Right lobe of liver (tissue), 6 donors: Measurements from ENCODE around the gene ARHGEF40. TPM values are rescaled to one million over a fixed set of nuclear protein-coding genes. Genes with fewer than 3 reads are reported as not detected.

Experiments used
- ATAC-seq, 4 donors: fragments of 200-7000 bp; cut with Tn5 transposase; one replicate each; pipeline ENCODE4 v1.9.1; 2020; ENCODE audit warnings: mild to moderate bottlenecking in 4 of 4, moderate library complexity in 4 of 4
- DNase-seq, 3 donors: peaks; one replicate each; pipeline ENCODE4 v3.0.0-alpha.2; 2020
- H3K27ac ChIP-seq, 3 donors: fragments of 200-600 bp; one replicate each; pipeline ENCODE4 v1.8.0; 2022
- H3K27me3 ChIP-seq, 2 donors: fragments of 200-600 bp; one replicate each; pipeline ENCODE4 v1.8.0; 2022
- H3K36me3 ChIP-seq, 4 donors: fragments of 200-600 bp; sonication (generic) in 1 of 4; one replicate each; pipeline versions ENCODE4 v1.5.1 to v1.8.0; 2017 to 2022; ENCODE audit warnings: control low read depth in 1 of 4
- H3K4me1 ChIP-seq, 4 donors: fragments of 200-600 bp; sonication (generic) in 1 of 4; one replicate each; pipeline versions ENCODE4 v1.5.1 to v1.8.0; 2017 to 2022; ENCODE audit warnings: control low read depth in 1 of 4
- H3K4me3 ChIP-seq, 3 donors: fragments of 200-600 bp; one replicate each; pipeline ENCODE4 v1.8.0; 2022
- H3K9me3 ChIP-seq, 4 donors: fragments of 200-600 bp; sonication (generic) in 1 of 4; one replicate each; pipeline versions ENCODE4 v1.5.1 to v1.8.0; 2017 to 2022; ENCODE audit warnings: control low read depth in 1 of 4
- CTCF ChIP-seq, 4 donors: fragments of 200-600 bp in 3 of 4; fragments of 450-650 bp in 1 of 4; IDR thresholded peaks; one replicate each; pipeline versions ENCODE4 v1.5.1 to v1.8.0; 2016 to 2022; ENCODE audit warnings: antibody characterized with exemption in 4 of 4, mild to moderate bottlenecking in 2 of 4
- POLR2A ChIP-seq: fragments of 450-650 bp; IDR thresholded peaks from one replicate; pipeline ENCODE4 v1.6.1; 2017; ENCODE audit warnings: antibody characterized with exemption, mild to moderate bottlenecking
- WGBS: methylation state at CpG from one replicate; pipeline ENCODE4 v1.1.6; 2018; ENCODE audit warnings: low coverage, low lambda C conversion rate; ENCODE audit not compliant: insufficient coverage; ENCODE audit errors: missing lambda C conversion rate; 5-methylcytosine and 5-hydroxymethylcytosine counted together
- intact Hi-C, 2 donors: fragments of 100-400 bp; cut with DNase I; formaldehyde crosslinking; loops; one replicate each; pipeline versions ENCODE4 v1.11.2 to v1.14.1; 2022
- total RNA-seq, 6 experiments: library from RNA; depleted of rRNA in 2 of 6; stranded (reverse); fragments of >200 nt in 2 of 6; fragmentation: NEBNext Ultra II Directional in 3 of 6; extraction: Animal tissue kit (Norgen Biotek cat#: 25700) in 3 of 6; gene quantifications; one replicate each; pipeline versions ENCODE4 v1.1.0 to v1.2.4, GENCODE V29; 2016 to 2023
- donor health status: DM: no; HTN: yes; CAD: no.
- donor health status: DM: no; HTN: no; CAD: no.
- donor health status: DM: no; HTN: no; CAD: no.
- donor health status: DM: no; HTN: yes; CAD: no.
- donor health status: DM: no; HTN: yes; CAD: no.

Gene ARHGEF40
- total RNA-seq, 6 experiments from 2014 or later = 17.1 to 35.8 (median 25.1) TPM

DNA sequence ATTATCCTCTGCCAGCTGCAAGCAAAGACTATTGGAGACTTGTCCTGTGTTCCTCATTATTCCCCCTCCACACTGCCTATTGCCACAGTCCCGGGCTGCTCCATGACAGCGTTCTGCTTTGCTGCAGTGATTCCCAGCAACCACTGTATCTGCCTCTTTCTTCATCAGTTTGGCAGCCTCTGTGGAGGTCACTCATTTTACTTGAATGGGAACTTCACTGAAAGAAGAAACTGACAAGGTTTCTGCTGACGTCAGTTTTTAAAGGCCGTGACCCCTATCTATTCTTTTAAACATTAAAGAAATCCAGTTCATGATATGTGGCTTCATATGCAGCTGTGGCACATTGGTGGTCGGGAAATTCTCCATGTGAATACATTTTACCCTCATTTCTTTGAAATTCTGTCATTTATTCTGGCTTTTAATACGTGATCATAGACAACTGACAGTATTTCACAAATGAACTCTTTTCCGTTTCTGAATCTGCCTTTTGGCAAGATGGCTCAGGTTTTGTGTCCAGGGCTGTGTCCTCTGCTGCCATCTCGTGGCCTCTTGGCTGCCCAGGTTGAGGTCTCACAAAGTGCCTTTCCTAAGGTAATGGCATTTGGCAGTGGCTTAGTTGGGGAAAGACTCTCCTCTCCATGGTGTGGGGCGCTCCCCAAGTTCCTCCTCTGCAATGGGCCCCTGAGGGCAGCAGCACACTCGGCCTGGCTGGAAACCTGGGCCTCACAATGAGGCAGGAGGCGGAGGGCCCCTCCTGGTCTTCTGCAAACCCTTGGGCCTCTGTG, 36.6 kb downstream of the ARHGEF40 start:
- ATAC-seq (peak; percentile 50 to 63 (median 58)), DNase-seq (peak; percentile 85 to 89 (median 89))
- peaks cover 0 to 43% (median 24%) of the 10 kb centered on the region in 4 donors for H3K4me1 ChIP-seq
- intact Hi-C loops = no loop called here
- H3K9me3 ChIP-seq = no peaks in the 10 kb centered on the region
- WGBS = 12% methylated on average over 10 of the region's 11 CpGs
- H3K36me3 ChIP-seq = no peaks in the 10 kb centered on the region
- H3K27me3 ChIP-seq = no peaks in the 10 kb centered on the region
- TF ChIP-seq CTCF (IDR thresholded peaks at IDR 0.05) (peak; percentile 84 to 96 (median 94)), POLR2A (no peak)
- H3K4me3 ChIP-seq = peak overlapping the region; percentile 1 to 11 (median 6)
- peak overlapping the region; percentile 7 to 99 (median 54) for H3K27ac ChIP-seq

DNA sequence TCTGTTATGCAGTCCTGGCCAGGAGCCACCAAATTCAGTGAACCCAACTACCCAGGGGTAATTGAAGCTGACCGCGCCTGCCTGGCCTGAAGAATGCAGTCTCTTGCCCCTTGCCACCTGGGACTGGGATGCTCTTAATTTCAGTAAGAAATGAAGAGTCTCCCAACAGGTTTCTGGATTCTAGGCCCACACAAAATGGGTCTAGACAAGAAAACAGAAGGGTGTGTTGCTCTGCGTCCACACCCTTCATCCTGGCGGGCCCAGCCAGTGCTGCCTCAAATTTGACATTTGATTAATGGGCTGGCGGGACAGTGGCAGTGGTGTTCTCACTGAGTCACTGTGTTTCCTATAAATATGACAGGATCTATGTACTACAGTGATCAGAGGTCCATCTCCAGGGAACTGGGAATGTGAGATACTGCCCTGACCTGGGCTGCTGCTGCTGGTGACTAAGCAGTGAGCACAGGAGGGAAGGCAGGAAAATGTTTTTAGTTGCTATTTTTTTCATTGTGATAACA, 37.2 kb downstream of the ARHGEF40 start:
- intact Hi-C loops = no loop called here
- ATAC-seq (peak; percentile 2 to 20 (median 8)), DNase-seq (peak in 2 of 3 donors; percentile 55 to 83)
- TF ChIP-seq POLR2A (no peak), CTCF (IDR thresholded peaks at IDR 0.05) (no peak)
- H3K27me3 ChIP-seq = no peaks in the 10 kb centered on the region
- no peaks in the 10 kb centered on the region for H3K9me3 ChIP-seq
- peak overlapping the region in 1 of 3 donors; percentile 99 for H3K27ac ChIP-seq
- peaks cover 0 to 41% (median 24%) of the 10 kb centered on the region in 4 donors for H3K4me1 ChIP-seq
- H3K4me3 ChIP-seq = no peak overlapping the region
- 13% methylated on average over 3 of the region's 5 CpGs for WGBS
- H3K36me3 ChIP-seq = no peaks in the 10 kb centered on the region

GRCh38 chr14:21108791-21109190, 38.7 kb downstream of the ARHGEF40 start:
- ATAC-seq = no peak
- Histone ChIP-seq H3K9me3 (no peaks in the 10 kb centered on the region), H3K27me3 (no peaks in the 10 kb centered on the region), H3K4me1 (peaks cover 0 to 31% (median 20%) of the 10 kb centered on the region in 4 donors), H3K27ac (no peak overlapping the region), H3K4me3 (no peak overlapping the region), H3K36me3 (no peaks in the 10 kb centered on the region)
- TF ChIP-seq POLR2A (no peak), CTCF (IDR thresholded peaks at IDR 0.05) (no peak)
- intact Hi-C loops = no loop called here
- 91% methylated on average over 4 of the region's 4 CpGs for WGBS
- DNase-seq = no peak

- 87% methylated on average over 5 of the region's 6 CpGs for WGBS
- intact Hi-C loops = no loop called here
Measured at GRCh38 chr14:21109377-21110138, 39.5 kb downstream of the ARHGEF40 start.

More at GRCh38 chr14:21109377-21110138, 39.5 kb downstream of the ARHGEF40 start:
- ATAC-seq (no peak), DNase-seq (no peak)
- Histone ChIP-seq H3K9me3 (no peaks in the 10 kb centered on the region), H3K4me3 (no peak overlapping the region), H3K4me1 (peaks cover 0 to 30% (median 19%) of the 10 kb centered on the region in 4 donors), H3K36me3 (no peaks in the 10 kb centered on the region), H3K27me3 (no peaks in the 10 kb centered on the region), H3K27ac (no peak overlapping the region)
- TF ChIP-seq POLR2A (no peak), CTCF (IDR thresholded peaks at IDR 0.05) (no peak)
